H9 (cell line): Measurements from ENCODE around the gene FBN2. TPM values are rescaled to one million over a fixed set of nuclear protein-coding genes. Genes with fewer than 3 reads are reported as not detected.

Experiments
- DNase-seq: peaks from one replicate; pipeline ENCODE4 v3.0.0-alpha.2; 2017
- H2AFZ ChIP-seq: one replicate; pipeline ENCODE4 v1.6.1; 2013; ENCODE audit warnings: mild to moderate bottlenecking, low read length, control low read depth, moderate library complexity
- H2AK5ac ChIP-seq: 2 replicates; pipeline ENCODE4 v1.6.1; 2013; ENCODE audit warnings: low read length, control low read depth, mixed read lengths; ENCODE audit not compliant: insufficient read length
- H2BK120ac ChIP-seq: one replicate; pipeline ENCODE4 v1.6.1; 2013; ENCODE audit warnings: low read depth, mild to moderate bottlenecking, low read length, control low read depth, inconsistent platforms; ENCODE audit not compliant: poor library complexity, severe bottlenecking
- H2BK12ac ChIP-seq: 2 replicates; pipeline ENCODE4 v1.6.1; 2013; ENCODE audit warnings: low read length, control low read depth, mixed read lengths, low read depth; ENCODE audit not compliant: insufficient read length
- H2BK15ac ChIP-seq: 2 replicates; pipeline ENCODE4 v1.6.1; 2013; ENCODE audit warnings: low read depth, low read length, control low read depth
- H2BK20ac ChIP-seq: one replicate; pipeline ENCODE4 v1.6.1; 2013; ENCODE audit warnings: low read depth, mild to moderate bottlenecking, low read length, control low read depth, inconsistent platforms; ENCODE audit not compliant: poor library complexity, severe bottlenecking
- H2BK5ac ChIP-seq: 2 replicates; pipeline ENCODE4 v1.6.1; 2013; ENCODE audit warnings: low read length, control low read depth, mixed read lengths; ENCODE audit not compliant: insufficient read length
- H3K14ac ChIP-seq: 2 replicates; pipeline ENCODE4 v1.6.1; 2013; ENCODE audit warnings: low read length, control low read depth; ENCODE audit not compliant: insufficient read depth
- H3K18ac ChIP-seq: 2 replicates; pipeline ENCODE4 v1.6.1; 2013; ENCODE audit warnings: low read depth, mild to moderate bottlenecking, mixed read lengths, low read length, control low read depth; ENCODE audit not compliant: insufficient read length
- H3K23ac ChIP-seq: 2 replicates; pipeline ENCODE4 v1.6.1; 2013; ENCODE audit warnings: low read length, control low read depth, mixed read lengths, low read depth; ENCODE audit not compliant: insufficient read length
- H3K23me2 ChIP-seq: 2 replicates; pipeline ENCODE4 v1.6.1; 2013; ENCODE audit warnings: low read depth, mild to moderate bottlenecking, mixed read lengths, low read length, control low read depth; ENCODE audit not compliant: insufficient read length, poor library complexity, severe bottlenecking
- H3K27ac ChIP-seq: 2 replicates; pipeline ENCODE4 v1.5.1; 2013; ENCODE audit warnings: low read length, control low read depth, mixed read lengths, low read depth; ENCODE audit not compliant: insufficient read length
- H3K27me3 ChIP-seq: 2 replicates; pipeline ENCODE4 v1.6.1; 2013; ENCODE audit warnings: low read length, control low read depth, inconsistent platforms; ENCODE audit not compliant: insufficient read depth
- H3K4ac ChIP-seq: 2 replicates; pipeline ENCODE4 v1.6.1; 2013; ENCODE audit warnings: low read depth, mild to moderate bottlenecking, control low read depth, inconsistent platforms, low read length, moderate library complexity
- H3K4me1 ChIP-seq: 2 replicates; pipeline ENCODE4 v1.6.1; 2013; ENCODE audit warnings: low read length, control low read depth, inconsistent platforms; ENCODE audit not compliant: insufficient read depth
- H3K4me2 ChIP-seq: 2 replicates; pipeline ENCODE4 v1.6.1; 2013; ENCODE audit warnings: low read length, control low read depth, mixed read lengths; ENCODE audit not compliant: insufficient read length, insufficient read depth
- H3K56ac ChIP-seq: 2 replicates; pipeline ENCODE4 v1.6.1; 2013; ENCODE audit warnings: low read depth, mild to moderate bottlenecking, mixed read lengths, low read length, control low read depth; ENCODE audit not compliant: insufficient read length
- H3K79me1 ChIP-seq: 2 replicates; pipeline ENCODE4 v1.6.1; 2013; ENCODE audit warnings: low read depth, mild to moderate bottlenecking, moderate library complexity, low read length, control low read depth, inconsistent platforms; ENCODE audit not compliant: insufficient read depth, poor library complexity, severe bottlenecking
- H3K79me2 ChIP-seq: 2 replicates; pipeline ENCODE4 v1.6.1; 2013; ENCODE audit warnings: low read length, control low read depth, inconsistent platforms; ENCODE audit not compliant: insufficient read depth
- H3K9ac ChIP-seq: 2 replicates; pipeline ENCODE4 v1.6.1; 2013; ENCODE audit warnings: low read length, control low read depth, mixed read lengths; ENCODE audit not compliant: insufficient read length; ENCODE audit errors: extremely low read depth
- H3K9me3 ChIP-seq: one replicate; pipeline ENCODE4 v1.6.1; 2013; ENCODE audit warnings: low read depth, low read length, inconsistent platforms; ENCODE audit not compliant: control insufficient read depth
- H3T11ph ChIP-seq: one replicate; pipeline ENCODE4 v1.6.1; 2013; ENCODE audit warnings: mild to moderate bottlenecking, low read length, control low read depth, inconsistent platforms
- H4K20me1 ChIP-seq: one replicate; pipeline ENCODE4 v1.6.1; 2013; ENCODE audit not compliant: control insufficient read depth, insufficient read length, insufficient read depth
- H4K5ac ChIP-seq: 2 replicates; pipeline ENCODE4 v1.6.1; 2013; ENCODE audit warnings: low read depth, mild to moderate bottlenecking, mixed read lengths, low read length, control low read depth; ENCODE audit not compliant: insufficient read length
- H4K8ac ChIP-seq: replicated peaks from 2 replicates; pipeline ENCODE4 v1.6.1; 2013; ENCODE audit warnings: low read length, control low read depth, mixed read lengths, low read depth; ENCODE audit not compliant: insufficient read length
- H4K91ac ChIP-seq: 2 replicates; pipeline ENCODE4 v1.6.1; 2013; ENCODE audit warnings: low read depth, mild to moderate bottlenecking, moderate library complexity, mixed read lengths, low read length, control low read depth; ENCODE audit not compliant: insufficient read length
- H3K27ac Mint-ChIP-seq, 3 experiments: 2 replicates in 2 of 3; 3 replicates in 1 of 3; pipeline ENCODE4 v1.8.0; 2020 to 2021; ENCODE audit warnings: mixed read lengths in 3 of 3, mild to moderate bottlenecking in 1 of 3, moderate library complexity in 1 of 3
- H3K27me3 Mint-ChIP-seq: 2 replicates; pipeline ENCODE4 v1.8.0; 2021; ENCODE audit warnings: low read depth, mild to moderate bottlenecking, moderate library complexity, mixed read lengths
- H3K36me3 Mint-ChIP-seq, 3 experiments: 2 replicates in 2 of 3; 3 replicates in 1 of 3; pipeline ENCODE4 v1.8.0; 2020 to 2021; ENCODE audit warnings: low read depth in 3 of 3, mixed read lengths in 3 of 3; ENCODE audit not compliant: insufficient read depth in 1 of 3
- H3K4me1 Mint-ChIP-seq, 2 experiments: 2 replicates each; pipeline ENCODE4 v1.8.0; 2020; ENCODE audit warnings: mixed read lengths in 2 of 2
- H3K4me3 Mint-ChIP-seq, 2 experiments: 2 replicates in 1 of 2; 3 replicates in 1 of 2; pipeline ENCODE4 v1.8.0; 2020 to 2021; ENCODE audit warnings: mild to moderate bottlenecking in 2 of 2, mixed read lengths in 2 of 2, moderate library complexity in 1 of 2
- H3K9me3 Mint-ChIP-seq, 2 experiments: 2 replicates in 1 of 2; 3 replicates in 1 of 2; pipeline ENCODE4 v1.8.0; 2020; ENCODE audit warnings: mild to moderate bottlenecking in 2 of 2, mixed read lengths in 2 of 2, moderate library complexity in 1 of 2
- CTCF ChIP-seq: fragments of 200-600 bp; sonication (generic); conservative IDR thresholded peaks from 3 replicates; pipeline ENCODE4 v1.8.0; 2021; ENCODE audit warnings: antibody characterized with exemption, mild to moderate bottlenecking
- WGBS: extraction: QIAGEN DNeasy Blood & Tissue Kit; methylation state at CpG from one replicate; pipeline ENCODE4 v1.1.7; 2013; ENCODE audit warnings: missing lambda C conversion rate, low lambda C conversion rate, mixed read lengths; ENCODE audit not compliant: insufficient read length; ENCODE audit errors: extremely low coverage; 5-methylcytosine and 5-hydroxymethylcytosine counted together
- total RNA-seq: library from RNA; stranded (reverse); gene quantifications from 2 replicates; pipeline ENCODE4 v1.2.1, GENCODE V29; 2021

Gene FBN2
- total RNA-seq, 1 experiment from 2014 or later: 8.3 TPM

- Histone ChIP-seq H3K9me3 (no peaks in the 10 kb centered on the region), H2AK5ac (no peak overlapping the region), H3K56ac (no peak overlapping the region), H3K4ac (no peak overlapping the region), H2AFZ (no peak overlapping the region), H3K4me1 (no peaks in the 10 kb centered on the region), H2BK15ac (no peak overlapping the region), H2BK120ac (no peak overlapping the region), H2BK5ac (no peak overlapping the region), H3K18ac (no peak overlapping the region), H4K5ac (no peak overlapping the region), H4K8ac (no peak overlapping the region), H2BK12ac (no peak overlapping the region), H3K27me3 (no peaks in the 10 kb centered on the region), H3K14ac (no peak overlapping the region), H4K20me1 (no peaks in the 10 kb centered on the region), H3K23ac (no peak overlapping the region), H3K4me2 (no peak overlapping the region), H3K27ac (no peak overlapping the region), H3K9ac (no peak overlapping the region), H3T11ph (no peak overlapping the region), H3K79me1 (no peaks in the 10 kb centered on the region), H3K79me2 (no peaks in the 10 kb centered on the region), H4K91ac (no peak overlapping the region), H2BK20ac (no peak overlapping the region), H3K23me2 (no peaks in the 10 kb centered on the region)
- Mint-ChIP-seq H3K4me1 (peaks cover 10 to 13% of the 10 kb centered on the region in 2 experiments), H3K27me3 (no peaks in the 10 kb centered on the region), H3K36me3 (no peaks in the 10 kb centered on the region), H3K27ac (no peak overlapping the region), H3K4me3 (no peak overlapping the region), H3K9me3 (no peaks in the 10 kb centered on the region)
- TF ChIP-seq CTCF: no peak
- no peak for DNase-seq
- WGBS: no CpG with 5 or more reads among the region's 8 CpGs
Measured at GRCh38 chr5:128237546-128237945, 300.5 kb downstream of the FBN2 start.
